OCI-LY3 (cell line): ENCODE results near the gene WAPL.
A peak's percentile ranks its signal among the peaks of the same experiment; 100 is the strongest.

Source experiments
- H2AFZ ChIP-seq: fragments of 200-600, 300-600 bp; shearing (Covaris generic); 2 replicates; pipeline ENCODE4 v1.6.0; 2014; ENCODE audit warnings: antibody characterized with exemption, low read depth, low read length
- H3K27ac ChIP-seq: fragments of 200-600, 300-600 bp; sonication (generic); 2 replicates; pipeline ENCODE4 v1.5.1; 2014; ENCODE audit warnings: mild to moderate bottlenecking, low read length, moderate library complexity, mixed read lengths
- H3K27me3 ChIP-seq: fragments of 200-600, 300-600 bp; sonication (generic); 2 replicates; pipeline ENCODE4 v1.6.1; 2014; ENCODE audit warnings: low read depth, low read length, mixed read lengths
- H3K36me3 ChIP-seq: fragments of 200-600, 300-600 bp; sonication (generic); replicated peaks from 2 replicates; pipeline ENCODE3; 2014; ENCODE audit warnings: low read depth, low read length, mixed read lengths
- H3K4me1 ChIP-seq: fragments of 300-600, 200-600 bp; sonication (generic); 2 replicates; pipeline ENCODE4 v1.6.1; 2014; ENCODE audit warnings: low read length, mixed read lengths
- H3K4me2 ChIP-seq: fragments of 200-600, 300-600 bp; sonication (generic); 2 replicates; pipeline ENCODE4 v1.6.1; 2014; ENCODE audit warnings: low read length, mixed read lengths
- H3K4me3 ChIP-seq: fragments of 300-600, 200-600 bp; sonication (generic); 2 replicates; pipeline ENCODE4 v1.5.1; 2014; ENCODE audit warnings: antibody characterized with exemption, mild to moderate bottlenecking, low read length, moderate library complexity
- H3K79me2 ChIP-seq: fragments of 300-600, 200-600 bp; shearing (Covaris generic); 2 replicates; pipeline ENCODE4 v1.6.1; 2014; ENCODE audit warnings: mild to moderate bottlenecking, low read length, mixed read lengths
- H3K9ac ChIP-seq: fragments of 300-600, 200-600 bp; shearing (Covaris generic); 2 replicates; pipeline ENCODE4 v1.6.0; 2014; ENCODE audit warnings: mild to moderate bottlenecking, low read length, moderate library complexity
- H3K9me3 ChIP-seq: fragments of 200-600, 300-600 bp; shearing (Covaris generic); 2 replicates; pipeline ENCODE4 v1.6.1; 2014; ENCODE audit warnings: low read length, mixed read lengths; ENCODE audit not compliant: insufficient read depth
- H4K20me1 ChIP-seq: fragments of 200-600, 300-600 bp; sonication (generic); 2 replicates; pipeline ENCODE4 v1.6.1; 2016; ENCODE audit warnings: low read length, mixed read lengths; ENCODE audit not compliant: insufficient read depth
- EZH2phosphoT487 ChIP-seq: fragments of 200-600 bp; shearing (Covaris generic); IDR thresholded peaks from 2 replicates; pipeline ENCODE4 v1.6.1; 2018; ENCODE audit warnings: antibody characterized with exemption, mixed run types, low read depth
- TF ChIP-seq, protein P1 (sequence below): fragments of 200-600, 300-600 bp; sonication (generic); IDR thresholded peaks from 2 replicates; pipeline ENCODE4 v1.5.1; 2014; ENCODE audit warnings: antibody characterized with exemption, low read length, low read depth

Gene WAPL

DNA sequence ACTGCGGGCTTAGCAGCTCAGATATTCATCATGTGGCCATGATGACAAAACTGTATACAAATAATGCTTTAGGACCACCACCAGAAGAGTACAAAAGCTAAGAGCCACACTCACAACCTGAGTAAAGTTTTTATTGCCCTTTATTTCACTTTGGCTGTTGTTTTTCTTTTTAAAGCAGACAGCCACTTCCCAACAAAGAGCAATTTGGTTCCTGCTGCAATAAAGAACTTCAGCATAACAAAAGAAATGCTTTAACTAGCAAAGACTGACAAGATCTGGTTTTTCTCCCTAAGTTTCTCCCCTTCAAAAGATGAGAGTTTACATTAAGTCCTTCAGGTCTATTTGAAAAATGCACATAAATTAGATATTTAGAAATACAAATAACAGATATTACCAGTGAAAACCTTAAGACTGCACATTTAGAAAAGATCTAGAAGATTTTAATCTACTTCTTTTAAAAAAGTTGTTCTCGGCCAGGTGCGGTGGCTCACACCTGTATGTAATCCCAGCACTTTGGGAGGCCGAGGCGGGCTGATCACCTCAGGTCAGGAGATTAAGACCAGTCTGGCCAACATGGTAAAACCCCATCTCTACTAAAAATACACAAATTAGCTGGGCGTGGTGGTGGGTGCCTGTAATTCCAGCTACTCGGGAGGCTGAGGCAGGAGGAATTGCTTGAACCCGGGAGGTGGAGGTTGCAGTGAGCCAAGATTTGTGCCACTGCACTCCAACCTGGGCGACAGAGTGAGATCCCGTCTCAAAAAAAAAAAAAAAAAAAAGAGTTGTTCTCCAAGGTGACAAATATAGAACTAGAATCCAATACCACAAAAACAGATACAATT is 59.4 kb downstream of the WAPL start:
- TF ChIP-seq, protein P1, sequence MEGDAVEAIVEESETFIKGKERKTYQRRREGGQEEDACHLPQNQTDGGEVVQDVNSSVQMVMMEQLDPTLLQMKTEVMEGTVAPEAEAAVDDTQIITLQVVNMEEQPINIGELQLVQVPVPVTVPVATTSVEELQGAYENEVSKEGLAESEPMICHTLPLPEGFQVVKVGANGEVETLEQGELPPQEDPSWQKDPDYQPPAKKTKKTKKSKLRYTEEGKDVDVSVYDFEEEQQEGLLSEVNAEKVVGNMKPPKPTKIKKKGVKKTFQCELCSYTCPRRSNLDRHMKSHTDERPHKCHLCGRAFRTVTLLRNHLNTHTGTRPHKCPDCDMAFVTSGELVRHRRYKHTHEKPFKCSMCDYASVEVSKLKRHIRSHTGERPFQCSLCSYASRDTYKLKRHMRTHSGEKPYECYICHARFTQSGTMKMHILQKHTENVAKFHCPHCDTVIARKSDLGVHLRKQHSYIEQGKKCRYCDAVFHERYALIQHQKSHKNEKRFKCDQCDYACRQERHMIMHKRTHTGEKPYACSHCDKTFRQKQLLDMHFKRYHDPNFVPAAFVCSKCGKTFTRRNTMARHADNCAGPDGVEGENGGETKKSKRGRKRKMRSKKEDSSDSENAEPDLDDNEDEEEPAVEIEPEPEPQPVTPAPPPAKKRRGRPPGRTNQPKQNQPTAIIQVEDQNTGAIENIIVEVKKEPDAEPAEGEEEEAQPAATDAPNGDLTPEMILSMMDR: no peak
- no peak for TF ChIP-seq EZH2phosphoT487
- no peaks in the 10 kb centered on the region for H3K4me1 ChIP-seq
- no peak overlapping the region for H3K4me2 ChIP-seq
- no peaks in the 10 kb centered on the region for H4K20me1 ChIP-seq
- H2AFZ ChIP-seq: no peak overlapping the region
- no peak overlapping the region for H3K4me3 ChIP-seq
- no peak overlapping the region for H3K9ac ChIP-seq
- H3K79me2 ChIP-seq: no peaks in the 10 kb centered on the region
- peaks cover 24% of the 10 kb centered on the region for H3K36me3 ChIP-seq
- no peak overlapping the region for H3K27ac ChIP-seq
- no peaks in the 10 kb centered on the region for H3K27me3 ChIP-seq
- no peaks in the 10 kb centered on the region for H3K9me3 ChIP-seq

DNA sequence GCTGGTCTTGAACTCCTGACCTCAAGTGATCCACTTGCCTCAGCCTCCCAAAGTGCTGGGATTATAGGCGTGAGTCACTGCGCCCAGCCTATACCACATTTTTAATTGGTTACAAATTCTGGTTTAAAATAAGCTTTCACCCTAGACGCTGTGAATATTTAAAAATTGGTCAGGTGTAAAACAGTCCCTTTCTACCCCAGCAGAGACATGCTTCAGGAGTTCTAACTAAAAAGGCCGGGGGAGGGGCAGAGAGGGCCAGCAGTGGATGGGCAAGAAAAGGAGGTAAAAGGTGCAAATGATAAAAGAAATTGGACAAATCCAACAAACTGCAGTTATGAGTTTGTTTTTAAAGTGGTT is 70.0 kb downstream of the WAPL start:
- H4K20me1 ChIP-seq: no peaks in the 10 kb centered on the region
- H3K27me3 ChIP-seq: no peaks in the 10 kb centered on the region
- no peak overlapping the region for H3K4me2 ChIP-seq

DNA sequence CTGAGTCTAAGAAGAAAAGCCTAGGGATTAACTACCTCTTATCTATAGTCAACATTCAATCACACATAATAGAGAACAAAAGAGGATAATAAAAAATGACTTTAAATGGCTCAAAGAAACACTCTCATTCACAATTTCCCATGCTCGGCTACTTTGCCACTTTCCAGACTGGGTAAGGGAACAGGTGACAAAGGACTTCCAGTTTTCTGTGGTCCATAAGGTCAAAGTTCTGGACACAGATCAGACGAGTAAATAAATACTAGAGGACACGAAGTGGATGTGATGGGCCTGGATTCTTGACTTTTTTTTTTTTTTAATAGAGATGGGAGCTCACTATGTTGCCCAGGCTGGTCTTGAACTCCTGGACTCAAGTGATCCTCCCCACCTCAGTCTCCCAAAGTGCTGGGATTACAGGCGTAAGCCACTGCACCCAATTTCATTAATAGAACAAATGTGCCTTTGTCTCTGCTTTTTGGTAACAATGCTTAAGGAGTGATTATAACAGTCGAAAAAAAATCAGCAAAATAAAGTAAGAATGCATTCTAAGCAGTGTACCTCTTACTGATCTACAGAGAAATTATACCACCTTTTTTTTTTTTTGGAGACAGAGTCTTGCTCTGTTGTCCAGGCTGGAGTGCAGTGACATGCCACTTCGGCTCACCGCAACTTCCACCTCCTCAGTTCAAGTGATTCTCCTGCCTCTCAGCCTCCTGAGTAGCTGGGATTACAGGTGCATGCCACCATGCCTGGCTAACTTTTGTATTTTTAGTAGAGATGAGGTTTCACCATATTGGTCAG is 70.6 kb downstream of the WAPL start:
- Histone ChIP-seq H3K79me2 (no peaks in the 10 kb centered on the region), H3K9ac (no peak overlapping the region), H3K27ac (no peak overlapping the region), H4K20me1 (no peaks in the 10 kb centered on the region), H3K27me3 (no peaks in the 10 kb centered on the region), H3K4me1 (peaks cover 10% of the 10 kb centered on the region), H3K36me3 (peaks cover 33% of the 10 kb centered on the region), H3K9me3 (no peaks in the 10 kb centered on the region), H2AFZ (no peak overlapping the region), H3K4me2 (no peak overlapping the region), H3K4me3 (no peak overlapping the region)
- TF ChIP-seq EZH2phosphoT487: no peak
- TF ChIP-seq, protein P1: no peak

More for the DNA sequence above, 70.0 kb downstream of the WAPL start:
- Histone ChIP-seq H3K4me1 (peaks cover 10% of the 10 kb centered on the region), H3K9ac (no peak overlapping the region), H3K27ac (no peak overlapping the region), H3K36me3 (peaks cover 32% of the 10 kb centered on the region), H3K4me3 (no peak overlapping the region), H3K79me2 (no peaks in the 10 kb centered on the region), H2AFZ (no peak overlapping the region), H3K9me3 (no peaks in the 10 kb centered on the region)
- TF ChIP-seq, protein P1: no peak
- TF ChIP-seq EZH2phosphoT487: no peak

DNA sequence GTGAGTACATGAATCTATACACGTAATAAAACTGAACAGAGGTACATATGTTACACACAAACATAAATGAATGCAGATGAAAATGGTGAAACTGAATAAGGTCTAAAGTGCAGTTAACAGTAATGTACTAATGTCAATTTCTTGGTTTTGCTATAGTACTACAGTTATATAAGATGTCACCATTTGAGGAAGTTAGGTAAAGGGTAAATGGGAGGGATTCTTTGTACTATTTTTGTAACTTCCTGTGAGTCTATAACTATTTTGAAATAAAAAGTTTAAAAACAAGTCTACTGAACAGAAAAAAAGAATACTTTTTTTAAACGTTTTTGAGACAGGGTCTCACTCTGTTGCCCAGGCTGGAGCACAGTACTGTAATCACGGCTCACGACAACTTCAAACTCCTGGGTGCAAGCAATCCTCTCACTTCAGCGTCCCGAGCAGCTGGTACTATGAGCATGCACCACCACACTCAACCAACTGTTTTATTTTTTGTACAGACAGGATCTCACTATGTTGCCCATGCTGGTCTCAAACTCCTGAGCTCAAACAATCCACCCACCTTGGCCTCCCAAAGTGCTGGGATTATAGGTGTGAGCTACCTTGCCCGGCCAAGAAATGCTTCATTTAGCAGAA is 71.5 kb downstream of the WAPL start:
- Histone ChIP-seq H2AFZ (no peak overlapping the region), H3K27ac (peak overlapping the region; percentile 45), H3K27me3 (no peaks in the 10 kb centered on the region), H3K9me3 (no peaks in the 10 kb centered on the region), H4K20me1 (no peaks in the 10 kb centered on the region), H3K4me3 (no peak overlapping the region), H3K4me1 (peaks cover 10% of the 10 kb centered on the region), H3K4me2 (no peak overlapping the region; the same call in 1 of the 2 replicates), H3K9ac (no peak overlapping the region), H3K79me2 (no peaks in the 10 kb centered on the region), H3K36me3 (peaks cover 35% of the 10 kb centered on the region)
- TF ChIP-seq, protein P1: no peak
- no peak for TF ChIP-seq EZH2phosphoT487
